GM19467 (cell line): ENCODE results near the gene GOLPH3L.
"Not testable (repeated sequence)": the region's sequence is repeated elsewhere in the genome, so short reads cannot be mapped to it uniquely, and the experiment has no call there.

Experiments used
- ATAC-seq: cut with Tn5 transposase; IDR thresholded peaks from one replicate; pipeline ENCODE4 v1.9.1; 2021; ENCODE audit warnings: mild to moderate bottlenecking, moderate library complexity; ENCODE audit not compliant: unreplicated experiment

The GOLPH3L gene

DNA sequence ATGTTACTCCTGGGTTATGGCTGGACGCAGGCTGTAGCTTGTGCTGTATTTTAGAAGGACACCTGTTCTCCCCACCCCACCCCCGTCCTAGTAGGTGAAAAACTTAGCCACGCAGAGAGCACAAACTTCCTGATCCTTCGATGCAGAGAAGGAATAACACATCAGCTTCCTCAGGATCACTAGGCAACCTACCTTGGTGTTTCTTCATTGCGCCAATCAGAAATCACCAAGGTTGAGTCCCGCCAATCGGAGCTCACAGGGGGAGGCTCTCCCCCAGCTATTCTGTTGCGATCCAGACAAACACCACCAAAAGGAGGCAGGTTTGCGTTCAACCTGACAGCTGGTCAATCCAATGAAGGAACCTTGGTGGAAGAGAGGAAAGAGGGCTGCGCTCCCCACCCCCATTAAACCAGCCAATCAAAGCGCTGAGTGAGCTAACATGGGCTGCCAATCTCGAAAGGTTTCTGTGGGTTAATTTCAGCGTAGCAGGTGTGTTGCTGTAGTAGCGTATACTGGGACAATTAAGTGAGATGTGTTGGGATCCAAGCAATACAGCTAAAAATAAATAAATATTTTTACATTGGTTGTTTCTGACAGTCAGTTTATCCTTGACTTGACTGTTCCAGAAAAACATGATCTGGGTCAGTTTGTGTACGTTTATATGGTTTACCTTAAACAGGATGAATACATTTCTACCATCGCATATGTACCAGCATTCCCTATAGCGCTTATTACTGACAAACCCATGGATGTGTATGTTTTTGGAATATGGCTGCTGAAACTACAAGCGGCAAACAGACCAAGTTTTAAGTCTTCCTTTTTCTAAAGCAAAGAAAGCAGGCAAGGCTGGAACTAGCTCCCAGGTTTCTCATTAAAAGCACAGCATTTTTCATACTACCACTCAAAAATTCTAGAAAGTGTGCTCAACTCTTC, at the start of gene GOLPH3L:
Gene GOLPH3L (minus strand): TSS at position 160 of the 933 bp plus-strand sequence. CDS start 2,316 bp downstream, outside the sequence.
- ATAC-seq: peak; percentile 98

DNA sequence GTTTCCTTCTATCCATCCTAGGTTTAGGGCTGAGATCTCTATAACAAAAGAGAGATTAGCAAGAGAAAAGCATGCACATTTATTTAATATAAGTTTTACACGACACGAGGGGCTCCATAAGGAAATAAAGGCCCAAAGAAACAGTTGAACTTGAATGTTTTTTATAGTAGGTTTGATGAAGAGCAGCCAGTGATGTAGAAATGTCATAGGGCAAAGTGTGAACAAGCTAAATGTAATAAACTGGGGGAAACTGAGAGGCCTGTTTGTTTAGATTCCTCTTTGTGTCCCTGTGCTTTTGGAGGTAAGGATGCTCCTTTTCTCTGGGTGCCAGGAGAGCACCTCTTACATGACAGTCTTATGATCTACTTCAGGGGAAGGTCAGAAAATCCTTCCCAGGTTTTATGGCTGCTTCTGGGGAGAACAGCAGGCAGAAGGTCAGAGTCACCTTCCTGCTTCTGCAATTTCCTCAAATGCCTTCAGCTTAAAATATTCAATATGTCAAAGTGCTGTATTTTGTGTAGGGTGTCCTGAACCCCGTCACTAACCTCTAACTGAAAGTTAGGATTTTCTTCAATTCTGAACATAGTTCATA, 33.3 kb upstream of the GOLPH3L start:
- no peak for ATAC-seq

DNA sequence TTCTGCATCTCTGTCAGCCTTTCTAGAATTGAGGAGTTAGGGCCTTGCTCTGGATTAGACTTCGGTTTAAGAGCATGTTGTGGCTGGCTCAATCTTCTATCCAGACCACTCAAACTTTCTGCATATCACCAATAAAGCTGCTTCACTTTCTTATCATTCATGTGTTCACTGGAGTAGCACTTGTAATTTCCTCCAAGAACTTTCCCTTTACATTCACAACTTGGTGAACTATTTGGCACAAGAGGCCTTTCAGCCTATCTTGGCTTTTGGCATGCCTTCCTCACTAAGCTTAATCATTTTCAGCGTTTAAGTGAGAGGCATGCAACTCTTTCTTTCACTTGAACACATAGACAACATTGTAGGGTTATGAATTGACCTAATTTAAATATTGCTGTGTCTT, 27.4 kb upstream of the GOLPH3L start:
- no peak for ATAC-seq

DNA sequence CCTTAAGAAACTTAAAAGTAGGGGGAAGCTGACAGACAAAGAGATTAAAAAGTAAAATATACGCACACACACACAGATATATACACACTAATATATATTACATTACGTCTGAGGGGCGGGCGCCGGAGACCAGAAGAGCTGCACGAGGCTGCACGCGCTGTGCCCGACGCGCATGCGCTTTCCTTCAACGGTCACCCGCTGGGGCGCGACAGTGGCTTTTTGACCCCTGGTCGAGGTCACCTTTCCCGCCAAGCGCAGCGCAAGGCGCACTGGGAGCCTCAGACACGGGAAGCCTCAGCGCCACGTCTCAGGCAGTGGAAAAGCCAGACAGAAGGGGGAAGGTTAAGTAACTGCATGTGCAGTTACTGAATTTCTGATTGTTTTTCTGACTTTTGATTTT, 23.7 kb upstream of the GOLPH3L start, which contains the start of gene HORMAD1:
Gene HORMAD1 (minus strand): TSS at position 193 of the 400 bp plus-strand sequence. CDS start 1,390 bp downstream, outside the sequence.
- ATAC-seq: no peak

DNA sequence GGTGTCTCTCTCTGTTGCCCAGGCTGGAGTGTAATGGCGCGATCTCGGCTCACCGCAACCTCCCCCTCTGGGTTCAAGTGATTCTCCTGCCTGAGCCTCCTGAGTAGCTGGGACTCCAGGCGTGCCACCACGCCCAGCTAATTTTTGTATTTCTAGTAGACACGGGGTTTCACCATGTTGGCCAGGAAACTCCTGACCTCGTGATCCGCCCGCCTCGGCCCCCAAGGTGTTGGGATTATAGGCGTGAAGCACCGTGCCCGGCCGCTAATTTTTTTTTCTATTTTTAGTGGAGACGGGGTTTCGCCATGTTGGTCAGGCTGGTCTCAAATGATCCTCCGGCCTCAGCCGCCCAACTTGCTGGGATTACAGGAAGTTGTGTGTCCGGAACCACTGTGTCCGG, 23.1 kb upstream of the GOLPH3L start:
- ATAC-seq: no peak

DNA sequence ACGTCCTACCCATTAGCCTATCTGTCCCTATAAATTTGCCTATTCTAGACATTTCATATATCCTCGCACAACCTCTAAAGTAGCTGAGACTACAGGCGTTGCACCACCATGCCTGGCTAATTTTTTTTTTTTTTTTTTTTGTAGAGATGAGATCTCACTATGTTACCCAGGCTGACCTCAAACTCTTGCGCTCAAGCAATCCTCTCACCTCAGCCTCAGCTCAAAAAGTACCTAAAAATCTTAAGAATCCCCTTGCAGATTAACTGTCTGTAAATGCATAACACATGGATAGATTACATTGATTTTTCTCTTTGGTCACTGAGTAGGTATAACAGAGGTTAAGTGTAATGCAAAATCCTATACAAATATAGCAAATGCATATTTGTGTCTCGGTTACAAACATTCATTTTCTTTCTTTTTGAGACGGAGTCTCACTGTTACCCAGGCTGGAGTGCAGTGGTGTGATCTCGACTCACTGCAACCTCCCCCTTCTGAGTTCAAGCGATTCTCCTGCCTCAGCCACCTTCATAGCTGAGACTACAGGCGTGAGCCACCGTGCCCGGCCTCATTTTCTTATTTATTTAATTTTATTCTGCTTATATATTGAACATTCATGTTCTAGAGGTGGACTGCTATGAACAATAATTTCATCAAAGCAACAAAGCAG, 21.4 kb upstream of the GOLPH3L start:
- no peak for ATAC-seq

DNA sequence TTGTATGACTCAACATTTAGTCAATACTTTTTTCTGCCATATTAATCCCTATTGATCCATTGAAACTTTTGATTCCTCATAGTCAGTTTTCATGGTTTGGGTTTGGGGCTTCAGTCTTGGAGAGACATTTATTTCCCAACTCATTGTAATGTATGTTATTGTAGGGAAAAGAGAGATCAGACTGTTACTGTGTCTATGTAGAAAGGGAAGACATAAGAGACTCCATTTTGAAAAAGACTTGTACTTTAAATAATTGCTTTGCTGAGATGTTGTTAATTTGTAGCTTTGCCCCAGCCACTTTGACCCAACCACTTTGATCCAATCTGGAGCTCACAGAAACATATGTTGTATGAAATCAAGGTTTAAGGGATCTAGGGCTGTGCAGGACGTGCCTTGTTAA, 12.1 kb upstream of the GOLPH3L start:
- ATAC-seq: not testable (repeated sequence)

DNA sequence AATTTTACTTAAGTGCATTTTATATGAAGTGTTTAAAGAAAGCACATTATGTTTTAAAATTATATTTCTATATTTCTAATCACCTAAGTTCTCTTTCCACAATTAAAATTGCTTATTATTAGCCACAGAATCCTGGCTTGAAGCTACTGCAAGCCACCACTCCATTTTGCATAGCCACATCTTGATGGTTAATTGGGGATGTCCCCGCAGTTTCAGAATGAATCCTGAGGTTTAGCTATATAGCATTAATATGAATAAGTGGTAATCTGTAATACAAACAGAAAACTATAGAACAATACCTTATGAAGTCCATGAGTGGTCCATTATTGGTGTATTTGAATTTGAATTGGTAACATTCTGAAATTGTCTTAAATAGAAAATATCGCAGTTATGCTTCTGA, 11.6 kb upstream of the GOLPH3L start:
- no peak for ATAC-seq

DNA sequence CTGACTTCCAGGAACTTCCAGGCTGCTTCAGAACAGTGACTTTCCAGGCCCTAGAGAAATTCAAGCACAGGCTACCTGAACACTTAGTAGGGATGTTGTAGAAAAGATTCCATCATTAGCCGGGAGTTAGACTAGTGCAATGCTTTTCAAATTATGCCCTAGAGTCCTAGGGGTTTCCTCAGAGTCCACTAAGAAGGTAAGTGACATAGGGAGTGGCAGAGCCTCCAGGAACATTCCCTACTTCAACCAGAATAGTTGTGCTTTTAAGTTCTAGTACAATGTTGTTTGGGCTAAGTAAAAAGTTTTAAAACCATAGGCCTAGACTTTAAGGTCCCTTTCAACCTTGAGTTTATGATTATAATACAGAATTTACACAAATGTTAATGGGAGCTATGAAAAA, 9.1 kb upstream of the GOLPH3L start:
- ATAC-seq: no peak

DNA sequence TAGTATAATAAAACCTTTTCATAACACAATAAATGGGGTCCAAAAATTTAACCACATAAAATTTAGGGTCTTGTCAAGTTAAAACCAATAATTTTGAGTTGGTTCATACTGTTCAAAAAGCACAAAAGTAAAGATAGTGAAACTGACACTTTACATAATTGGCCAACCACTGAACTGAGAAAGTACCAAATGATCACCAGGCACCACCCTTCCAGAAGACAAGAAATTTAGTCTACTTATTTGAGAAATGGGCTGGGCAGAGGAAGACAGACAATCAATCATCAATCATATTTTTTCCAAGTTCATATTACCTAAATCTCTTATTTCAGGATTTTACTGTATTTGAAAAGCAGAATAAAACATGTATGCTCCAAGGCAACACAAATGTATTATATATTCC, 6.5 kb upstream of the GOLPH3L start:
- ATAC-seq: no peak

DNA sequence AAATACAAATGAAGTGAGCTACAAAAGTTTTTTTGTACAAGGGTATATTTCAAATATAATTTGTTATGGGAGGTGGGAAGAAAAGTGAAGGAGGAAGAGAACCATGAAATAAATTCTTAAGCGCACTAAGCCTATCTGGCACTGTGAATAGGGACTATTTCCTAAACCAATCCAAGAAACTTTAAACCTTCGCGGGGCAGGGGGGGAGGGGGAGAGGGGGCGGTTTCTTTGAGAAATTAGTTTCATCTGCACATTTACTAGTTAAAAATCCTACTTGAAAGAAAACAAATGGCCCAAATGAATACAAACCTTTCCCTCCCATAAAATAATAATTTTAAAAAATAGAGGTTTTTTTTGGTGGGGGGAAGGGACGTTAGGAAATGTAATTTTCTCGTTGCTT, 364 bp downstream of the GOLPH3L start:
- ATAC-seq: no peak

DNA sequence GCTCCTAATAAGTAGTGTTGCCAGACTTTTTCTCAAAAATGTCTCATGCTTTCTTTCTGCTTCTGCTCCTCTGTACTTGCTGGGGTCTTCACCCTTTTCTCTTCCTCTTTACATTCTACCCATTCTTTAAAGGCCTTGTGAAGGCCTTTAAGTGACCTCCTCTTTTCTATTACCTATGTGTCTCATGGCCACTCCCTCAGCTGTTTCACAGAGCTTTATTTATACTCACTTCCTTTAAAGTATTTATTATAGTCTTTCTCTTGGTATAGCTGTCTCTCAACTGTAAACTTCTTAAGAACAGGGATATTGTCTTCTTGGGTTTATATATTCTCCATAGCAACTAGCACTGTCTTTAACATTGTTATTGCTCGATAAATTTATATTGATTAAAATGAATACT, 792 bp downstream of the GOLPH3L start:
- no peak for ATAC-seq

DNA sequence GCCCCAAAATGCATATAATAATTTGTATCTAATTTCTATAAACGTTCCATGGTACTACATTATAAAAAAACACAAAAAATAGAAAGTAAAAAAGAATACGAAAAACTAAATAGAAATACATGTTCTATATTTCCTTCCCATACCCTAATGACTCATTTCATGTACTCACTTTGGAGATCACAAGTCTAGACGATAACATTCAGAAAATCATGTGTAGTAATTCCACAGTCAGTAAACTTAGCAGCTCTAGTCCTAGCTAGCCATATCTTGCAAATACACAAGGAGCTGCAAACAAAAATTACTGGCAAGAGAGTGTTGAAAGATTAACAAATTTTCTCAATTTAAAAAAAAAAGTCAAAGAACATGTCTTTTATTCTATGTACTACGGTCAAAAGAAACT, 1.4 kb downstream of the GOLPH3L start:
- no peak for ATAC-seq

DNA sequence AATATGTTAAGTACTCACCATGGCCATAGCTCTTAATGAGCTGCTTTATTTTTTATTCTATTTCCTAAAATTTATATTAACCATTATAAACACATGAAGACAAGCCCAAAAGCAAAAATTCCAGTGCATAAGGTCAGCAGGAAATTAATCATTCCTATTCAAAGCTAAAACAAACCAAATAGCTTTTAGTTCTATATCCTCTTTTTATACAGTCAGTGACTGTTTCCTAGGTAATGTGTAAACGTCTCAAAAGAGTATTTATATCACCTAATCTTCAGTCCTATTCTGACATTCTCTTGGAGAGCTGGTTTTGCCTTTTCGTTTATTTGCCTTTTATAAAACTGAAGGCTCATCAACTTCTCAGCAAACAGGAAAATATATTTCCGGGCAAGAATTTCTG, 4.2 kb downstream of the GOLPH3L start:
- no peak for ATAC-seq

DNA sequence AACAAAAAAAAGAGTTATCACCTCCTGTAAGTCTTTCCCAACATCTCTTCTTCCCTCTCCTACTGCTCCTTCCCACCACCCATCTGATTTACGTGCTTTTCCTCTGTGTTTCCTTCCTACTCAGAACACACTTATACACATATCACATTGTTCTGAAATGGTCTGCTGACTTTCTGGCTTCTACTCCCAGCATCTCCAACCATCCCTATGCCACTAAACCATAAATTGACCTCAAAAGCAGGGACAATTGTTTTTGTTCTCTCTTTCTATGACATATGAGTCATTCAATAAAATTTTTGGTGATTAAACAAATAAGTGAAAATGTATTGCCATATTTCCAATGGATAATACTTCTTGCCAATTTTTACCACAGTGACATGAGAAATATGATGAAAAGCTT, 8.2 kb downstream of the GOLPH3L start:
- no peak for ATAC-seq

DNA sequence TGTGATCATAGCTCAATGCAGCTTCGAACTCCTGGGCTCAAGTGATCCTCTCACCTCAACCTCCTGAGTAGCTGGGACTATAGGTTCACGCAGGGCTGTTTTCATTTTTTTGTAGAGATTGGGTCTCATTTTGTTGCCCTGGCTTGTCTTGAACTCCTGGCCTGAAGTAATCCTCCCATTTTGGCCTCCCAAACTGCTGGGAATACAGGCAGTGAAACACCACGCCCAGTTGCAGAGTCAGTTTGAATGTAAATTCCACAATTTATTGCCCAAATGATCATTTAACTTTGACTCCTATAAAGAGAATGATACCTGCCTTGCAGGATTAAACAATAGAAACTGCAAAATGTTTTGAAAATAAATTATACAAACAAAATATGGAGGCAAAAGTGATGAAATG, 10.7 kb downstream of the GOLPH3L start:
- ATAC-seq: no peak

DNA sequence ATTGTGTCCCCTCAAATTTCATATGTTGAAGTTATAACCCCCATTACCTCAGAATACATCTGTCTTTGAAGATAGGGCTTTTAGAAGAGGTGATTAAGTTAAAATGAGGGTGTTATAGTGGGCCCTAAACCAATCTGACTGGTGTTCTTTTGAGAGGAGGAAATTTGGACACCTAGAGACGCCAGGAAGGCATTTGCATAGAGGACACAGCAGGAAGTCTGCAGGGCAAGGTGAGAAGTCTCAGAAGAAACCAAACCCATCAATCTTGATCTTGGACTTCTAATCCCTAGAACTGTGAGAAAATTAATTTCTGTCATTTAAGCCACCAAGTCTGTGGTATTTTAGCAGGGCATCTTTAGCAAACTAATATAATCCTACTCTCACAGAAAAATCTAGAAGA, 13.0 kb downstream of the GOLPH3L start:
- ATAC-seq: no peak

DNA sequence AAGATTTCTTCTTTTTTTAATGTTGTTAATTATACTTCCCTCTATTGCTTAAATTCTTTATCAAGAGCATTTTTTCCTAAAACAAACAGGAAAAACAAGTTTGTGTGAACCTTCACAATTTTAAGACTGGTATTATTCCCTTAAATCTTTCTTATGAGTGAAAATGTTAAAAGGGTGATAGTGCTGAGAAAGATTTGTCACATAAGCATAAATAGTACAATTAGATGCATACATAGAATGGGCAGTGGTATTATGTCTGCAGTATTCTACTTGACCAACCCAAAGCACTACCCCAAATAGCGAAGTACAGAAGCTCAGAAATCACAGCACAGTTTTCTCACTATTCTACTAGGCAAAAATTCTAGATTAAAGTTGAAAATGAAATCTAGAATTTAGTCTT, 18.0 kb downstream of the GOLPH3L start:
- ATAC-seq: no peak

DNA sequence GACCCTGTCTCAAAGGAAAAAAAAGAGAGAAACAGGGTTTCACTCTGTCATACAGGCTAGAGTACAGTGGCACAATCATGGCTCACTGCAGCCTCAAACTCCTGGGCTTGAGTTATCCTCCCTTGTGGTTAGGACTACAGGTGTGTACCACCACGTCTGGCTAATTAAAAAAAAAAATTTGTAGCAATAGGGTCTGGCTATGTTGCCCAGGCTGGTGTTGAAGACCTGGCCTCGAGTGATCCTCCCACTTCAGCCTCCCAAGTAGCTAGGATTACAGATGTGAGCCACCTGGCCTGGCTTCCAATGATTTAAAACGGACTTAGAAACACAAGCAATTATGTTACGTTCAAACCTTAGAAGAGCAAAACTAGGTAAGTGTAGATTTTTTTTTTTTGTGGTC, 22.1 kb downstream of the GOLPH3L start:
- no peak for ATAC-seq

DNA sequence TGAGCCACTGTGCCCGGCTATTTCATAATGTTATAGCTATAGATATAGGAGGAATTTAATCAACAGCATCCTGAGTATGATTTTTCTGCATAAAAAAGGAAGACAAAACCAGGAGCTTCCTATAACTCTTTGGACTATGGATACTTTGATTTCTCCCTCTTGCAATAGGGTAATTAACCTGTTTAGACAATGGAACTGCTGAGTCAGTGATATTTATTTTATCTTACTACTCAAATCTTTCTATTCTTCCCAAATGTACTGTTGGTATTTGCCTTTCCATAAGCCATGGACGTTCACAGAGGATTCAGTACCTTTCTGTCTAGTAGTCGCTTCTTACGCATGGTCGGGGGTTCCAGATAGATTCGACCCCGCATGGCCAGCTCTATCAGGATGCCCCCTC, 33.6 kb downstream of the GOLPH3L start:
- no peak for ATAC-seq

DNA sequence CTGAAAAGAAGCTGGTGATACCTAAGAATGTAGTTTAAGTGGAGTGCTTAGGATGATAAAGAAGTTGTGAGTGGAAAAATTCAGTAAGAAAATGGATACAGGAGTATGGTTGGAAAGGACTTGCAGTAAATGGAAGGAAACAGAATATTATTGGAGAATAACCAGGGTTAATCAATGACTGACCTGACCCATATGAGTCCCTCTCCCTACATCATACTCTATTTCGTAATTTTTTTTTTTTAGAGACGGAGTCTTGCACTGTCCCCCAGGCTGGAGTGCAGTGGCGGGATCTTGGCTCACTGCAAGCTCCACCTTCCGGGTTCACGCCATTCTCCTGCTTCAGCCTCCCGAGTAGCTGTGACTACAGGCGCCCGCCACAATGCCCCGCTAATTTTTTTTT, 34.1 kb downstream of the GOLPH3L start:
- no peak for ATAC-seq

DNA sequence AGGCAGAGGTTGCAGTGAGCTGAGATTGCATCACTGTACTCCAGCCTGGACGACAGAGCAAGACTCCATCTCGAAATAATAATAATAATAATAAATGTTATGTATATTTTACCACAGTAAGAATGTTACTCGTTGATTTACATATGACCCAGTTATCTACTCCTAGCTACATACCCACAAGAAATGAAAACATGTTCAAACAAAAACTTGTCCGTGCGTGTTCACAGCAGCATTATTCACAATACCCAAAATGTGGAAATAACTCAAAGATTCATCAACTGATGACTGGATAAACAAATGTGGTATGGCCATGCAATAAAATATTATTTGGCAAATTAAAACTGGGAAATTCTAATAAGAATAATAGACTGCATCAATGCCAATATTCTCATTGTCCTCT, 35.8 kb downstream of the GOLPH3L start:
- no peak for ATAC-seq
